ENCODE data around the gene XIRP1. TPM values are rescaled to one million over a fixed set of nuclear protein-coding genes. Genes with fewer than 3 reads are reported as not detected.

Gene XIRP1
- total RNA-seq, 2 donors from 2014 or later = not detected

- no peaks in the 10 kb centered on the region for H3K36me3 Mint-ChIP-seq (ENCODE audit: low read depth)
- no peak overlapping the region for H3K27ac ChIP-seq (ENCODE audit: low read depth, low read length)
- TF ChIP-seq CTCF (conservative IDR thresholded peaks at IDR 0.05) = peak; percentile 91
These were observed 2.5 kb downstream of the XIRP1 start for GRCh38 chr3:39189959-39190269.

GRCh38 chr3:39189150-39189958 is 3.0 kb downstream of the XIRP1 start:
- no peak overlapping the region for H3K27ac ChIP-seq (ENCODE audit: low read depth, low read length)
- no peak overlapping the region for H3K4me3 ChIP-seq (ENCODE audit: low read length)
- no peaks in the 10 kb centered on the region for H3K9me3 ChIP-seq (ENCODE audit: control insufficient read depth, low read length)
- Mint-ChIP-seq H3K9me3 (no peaks in the 10 kb centered on the region), H3K36me3 (ENCODE audit: low read depth) (no peaks in the 10 kb centered on the region), H3K27me3 (ENCODE audit: insufficient read depth) (peaks cover 2% of the 10 kb centered on the region), H3K27ac (no peak overlapping the region), H3K4me3 (no peak overlapping the region), H3K4me1 (no peaks in the 10 kb centered on the region)
- no peak for TF ChIP-seq CTCF (conservative IDR thresholded peaks at IDR 0.05)
- H3K27me3 ChIP-seq (ENCODE audit: control insufficient read depth, insufficient read depth, low read length, poor library complexity, severe bottlenecking) = no peaks in the 10 kb centered on the region
- WGBS, 2 experiments (ENCODE audit: insufficient coverage in 1 of 2, insufficient read length in 1 of 2) = 83% methylated on average over 11 to 15 of the region's 15 CpGs
- no peak overlapping the region for H3K9ac ChIP-seq (ENCODE audit: extremely low read depth, low read length, poor library complexity, severe bottlenecking)
- H3K36me3 ChIP-seq (ENCODE audit: control insufficient read depth, insufficient read depth, low read length) = no peaks in the 10 kb centered on the region
- peak; percentile 40 for DNase-seq
- H3K4me1 ChIP-seq (ENCODE audit: control insufficient read depth, insufficient read depth, low read length) = no peaks in the 10 kb centered on the region

More at GRCh38 chr3:39189959-39190269, 2.5 kb downstream of the XIRP1 start:
- H3K27me3 Mint-ChIP-seq (ENCODE audit: insufficient read depth) = peaks cover 2% of the 10 kb centered on the region
- no peaks in the 10 kb centered on the region for H3K4me1 ChIP-seq (ENCODE audit: control insufficient read depth, insufficient read depth, low read length)
- no peaks in the 10 kb centered on the region for H3K9me3 Mint-ChIP-seq
- no peaks in the 10 kb centered on the region for H3K27me3 ChIP-seq (ENCODE audit: control insufficient read depth, insufficient read depth, low read length, poor library complexity, severe bottlenecking)
- H3K4me3 ChIP-seq (ENCODE audit: low read length) = no peak overlapping the region
- peak; percentile 91 for DNase-seq
- 45 to 65% methylated on average over 2 to 5 of the region's 5 CpGs for WGBS, 2 experiments (ENCODE audit: insufficient coverage in 1 of 2, insufficient read length in 1 of 2)
- no peaks in the 10 kb centered on the region for H3K36me3 ChIP-seq (ENCODE audit: control insufficient read depth, insufficient read depth, low read length)
- no peak overlapping the region for H3K9ac ChIP-seq (ENCODE audit: extremely low read depth, low read length, poor library complexity, severe bottlenecking)
- H3K4me1 Mint-ChIP-seq = no peaks in the 10 kb centered on the region
- H3K9me3 ChIP-seq (ENCODE audit: control insufficient read depth, low read length) = no peaks in the 10 kb centered on the region
- H3K27ac Mint-ChIP-seq = no peak overlapping the region
- no peak overlapping the region for H3K4me3 Mint-ChIP-seq

GRCh38 chr3:39188271-39189149 is 3.9 kb downstream of the XIRP1 start:
- Mint-ChIP-seq H3K9me3 (no peaks in the 10 kb centered on the region), H3K4me1 (no peaks in the 10 kb centered on the region), H3K27me3 (ENCODE audit: insufficient read depth) (peaks cover 2% of the 10 kb centered on the region), H3K36me3 (ENCODE audit: low read depth) (no peaks in the 10 kb centered on the region), H3K4me3 (no peak overlapping the region), H3K27ac (no peak overlapping the region)
- H3K27ac ChIP-seq (ENCODE audit: low read depth, low read length) = no peak overlapping the region
- TF ChIP-seq CTCF (conservative IDR thresholded peaks at IDR 0.05) = no peak
- DNase-seq = no peak
- H3K4me3 ChIP-seq (ENCODE audit: low read length) = no peak overlapping the region
- 92 to 93% methylated on average over 14 to 35 of the region's 35 CpGs for WGBS, 2 experiments (ENCODE audit: insufficient coverage in 1 of 2, insufficient read length in 1 of 2)
- no peaks in the 10 kb centered on the region for H3K4me1 ChIP-seq (ENCODE audit: control insufficient read depth, insufficient read depth, low read length)
- no peaks in the 10 kb centered on the region for H3K36me3 ChIP-seq (ENCODE audit: control insufficient read depth, insufficient read depth, low read length)
- no peak overlapping the region for H3K9ac ChIP-seq (ENCODE audit: extremely low read depth, low read length, poor library complexity, severe bottlenecking)
- H3K9me3 ChIP-seq (ENCODE audit: control insufficient read depth, low read length) = no peaks in the 10 kb centered on the region
- H3K27me3 ChIP-seq (ENCODE audit: control insufficient read depth, insufficient read depth, low read length, poor library complexity, severe bottlenecking) = no peaks in the 10 kb centered on the region

All from endodermal cell (in vitro differentiated cells).